Measurements from ENCODE around the gene ZNF33A.
"Not testable (repeated sequence)": the region's sequence is repeated elsewhere in the genome, so short reads cannot be mapped to it uniquely, and the experiment has no call there.

The ZNF33A gene

DNA sequence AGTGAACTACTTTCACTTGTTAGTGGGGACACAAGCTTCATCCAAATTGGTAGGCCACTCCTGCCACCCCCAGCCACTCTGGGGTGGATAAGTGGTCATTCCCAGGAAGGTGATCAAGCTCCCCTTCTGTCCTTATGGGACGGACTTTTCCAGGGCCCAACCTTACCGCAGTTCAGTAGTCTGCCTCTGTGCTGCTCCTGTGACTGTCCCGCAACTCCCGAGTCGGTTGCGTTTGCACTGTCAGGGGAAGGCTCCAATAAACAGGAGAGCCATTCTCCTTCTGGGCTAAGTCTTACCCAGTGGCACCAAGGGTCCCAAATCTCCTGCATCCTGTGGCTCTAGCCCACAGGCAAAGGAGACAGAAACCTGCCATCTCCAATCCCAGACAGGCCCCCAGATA, 7.4 kb upstream of the ZNF33A start:
- peaks cover 3% of the 10 kb centered on the region for H3K4me1 ChIP-seq (ENCODE audit: insufficient read depth, poor library complexity, severe bottlenecking)
- DNase-seq (ENCODE audit: low spot score) (no peak), ATAC-seq (ENCODE audit: low read depth) (no peak)
- H3K9me3 ChIP-seq (ENCODE audit: severe bottlenecking) = no peaks in the 10 kb centered on the region
- no peak overlapping the region for H3K27ac ChIP-seq (ENCODE audit: poor library complexity, severe bottlenecking)
- no peaks in the 10 kb centered on the region for H3K27me3 ChIP-seq (ENCODE audit: insufficient read depth, poor library complexity, severe bottlenecking)
- H3K4me3 ChIP-seq (ENCODE audit: severe bottlenecking) = no peak overlapping the region
- TF ChIP-seq, protein P1, sequence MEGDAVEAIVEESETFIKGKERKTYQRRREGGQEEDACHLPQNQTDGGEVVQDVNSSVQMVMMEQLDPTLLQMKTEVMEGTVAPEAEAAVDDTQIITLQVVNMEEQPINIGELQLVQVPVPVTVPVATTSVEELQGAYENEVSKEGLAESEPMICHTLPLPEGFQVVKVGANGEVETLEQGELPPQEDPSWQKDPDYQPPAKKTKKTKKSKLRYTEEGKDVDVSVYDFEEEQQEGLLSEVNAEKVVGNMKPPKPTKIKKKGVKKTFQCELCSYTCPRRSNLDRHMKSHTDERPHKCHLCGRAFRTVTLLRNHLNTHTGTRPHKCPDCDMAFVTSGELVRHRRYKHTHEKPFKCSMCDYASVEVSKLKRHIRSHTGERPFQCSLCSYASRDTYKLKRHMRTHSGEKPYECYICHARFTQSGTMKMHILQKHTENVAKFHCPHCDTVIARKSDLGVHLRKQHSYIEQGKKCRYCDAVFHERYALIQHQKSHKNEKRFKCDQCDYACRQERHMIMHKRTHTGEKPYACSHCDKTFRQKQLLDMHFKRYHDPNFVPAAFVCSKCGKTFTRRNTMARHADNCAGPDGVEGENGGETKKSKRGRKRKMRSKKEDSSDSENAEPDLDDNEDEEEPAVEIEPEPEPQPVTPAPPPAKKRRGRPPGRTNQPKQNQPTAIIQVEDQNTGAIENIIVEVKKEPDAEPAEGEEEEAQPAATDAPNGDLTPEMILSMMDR (IDR thresholded peaks at IDR 0.05; ENCODE audit: poor library complexity, severe bottlenecking) = no peak
- H3K36me3 ChIP-seq (ENCODE audit: low read depth) = no peaks in the 10 kb centered on the region

DNA sequence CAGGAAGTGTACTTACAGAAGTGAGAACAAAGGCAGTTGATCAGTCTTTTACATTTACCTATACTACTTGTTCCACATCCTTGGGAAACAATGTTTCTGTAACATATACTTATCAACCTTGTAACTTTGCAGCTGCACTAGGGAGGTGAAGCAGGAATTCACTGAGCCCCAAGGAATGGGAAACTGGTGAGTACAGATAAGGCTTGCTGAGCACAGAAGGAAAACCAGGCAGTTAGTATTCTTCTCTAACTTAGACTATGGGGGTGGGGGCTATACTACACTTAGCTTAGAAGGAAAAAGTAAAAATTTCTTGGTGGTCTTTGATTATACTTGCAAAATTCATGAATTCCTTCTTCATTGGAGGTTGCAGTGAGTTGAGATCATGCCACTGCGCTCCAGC, 6.9 kb upstream of the ZNF33A start:
- Histone ChIP-seq H3K4me3 (ENCODE audit: severe bottlenecking) (no peak overlapping the region), H3K27ac (ENCODE audit: poor library complexity, severe bottlenecking) (no peak overlapping the region), H3K27me3 (ENCODE audit: insufficient read depth, poor library complexity, severe bottlenecking) (no peaks in the 10 kb centered on the region), H3K36me3 (ENCODE audit: low read depth) (no peaks in the 10 kb centered on the region), H3K4me1 (ENCODE audit: insufficient read depth, poor library complexity, severe bottlenecking) (peaks cover 5% of the 10 kb centered on the region), H3K9me3 (ENCODE audit: severe bottlenecking) (no peaks in the 10 kb centered on the region)
- TF ChIP-seq, protein P1 (IDR thresholded peaks at IDR 0.05; ENCODE audit: poor library complexity, severe bottlenecking) = no peak
- ATAC-seq (ENCODE audit: low read depth) (no peak), DNase-seq (ENCODE audit: low spot score) (no peak)

DNA sequence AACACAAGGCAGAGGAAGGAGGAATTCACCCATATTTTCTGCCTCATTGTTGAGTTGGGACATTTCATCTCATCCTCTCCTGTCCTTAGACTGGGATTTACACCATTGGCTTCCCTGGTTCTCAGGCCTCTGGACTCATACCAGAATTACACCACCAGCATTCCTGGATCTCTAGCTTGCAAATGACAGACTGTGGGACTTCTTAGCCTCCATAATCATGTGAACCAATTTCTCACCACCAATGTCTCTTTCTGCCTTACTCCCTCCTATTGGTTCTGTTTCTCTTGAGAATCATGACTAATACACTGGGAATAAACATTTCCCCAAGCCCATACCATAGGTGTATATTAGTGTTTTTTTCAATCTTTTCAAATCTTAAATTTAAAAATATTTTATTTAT, 2.9 kb upstream of the ZNF33A start:
- H3K9me3 ChIP-seq (ENCODE audit: severe bottlenecking) = no peaks in the 10 kb centered on the region
- H3K27me3 ChIP-seq (ENCODE audit: insufficient read depth, poor library complexity, severe bottlenecking) = no peaks in the 10 kb centered on the region
- peak overlapping the region; percentile 7 for H3K27ac ChIP-seq (ENCODE audit: poor library complexity, severe bottlenecking)
- TF ChIP-seq, protein P1 (IDR thresholded peaks at IDR 0.05; ENCODE audit: poor library complexity, severe bottlenecking) = no peak
- H3K36me3 ChIP-seq (ENCODE audit: low read depth) = peaks cover 1% of the 10 kb centered on the region
- no peak overlapping the region for H3K4me3 ChIP-seq (ENCODE audit: severe bottlenecking)
- ATAC-seq (ENCODE audit: low read depth) (no peak), DNase-seq (ENCODE audit: low spot score) (no peak)
- peaks cover 9% of the 10 kb centered on the region for H3K4me1 ChIP-seq (ENCODE audit: insufficient read depth, poor library complexity, severe bottlenecking)

DNA sequence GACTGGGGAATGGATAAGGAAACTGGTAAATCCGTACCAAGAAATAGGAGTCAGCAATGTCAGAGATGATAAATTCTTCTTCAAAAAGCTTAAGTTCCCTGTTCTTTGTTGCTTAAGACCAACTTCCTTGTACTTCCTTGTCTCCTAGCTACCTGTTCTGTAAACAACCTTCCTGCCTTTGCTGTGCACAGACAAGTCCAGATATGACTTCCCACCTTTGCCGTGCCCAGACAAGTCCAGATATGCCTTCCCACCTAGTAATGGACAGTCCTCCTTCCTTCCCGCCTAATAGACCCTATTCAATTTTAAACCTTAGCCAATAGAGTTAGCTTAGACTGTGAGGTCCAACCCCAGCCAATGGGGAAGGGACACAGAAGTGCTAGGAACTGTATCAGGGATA, 2.5 kb upstream of the ZNF33A start:
- Histone ChIP-seq H3K36me3 (ENCODE audit: low read depth) (peaks cover 5% of the 10 kb centered on the region), H3K4me3 (ENCODE audit: severe bottlenecking) (no peak overlapping the region), H3K27me3 (ENCODE audit: insufficient read depth, poor library complexity, severe bottlenecking) (no peaks in the 10 kb centered on the region), H3K27ac (ENCODE audit: poor library complexity, severe bottlenecking) (peak overlapping the region; percentile 7), H3K9me3 (ENCODE audit: severe bottlenecking) (no peaks in the 10 kb centered on the region), H3K4me1 (ENCODE audit: insufficient read depth, poor library complexity, severe bottlenecking) (peaks cover 9% of the 10 kb centered on the region)
- DNase-seq (ENCODE audit: low spot score) (no peak), ATAC-seq (ENCODE audit: low read depth) (no peak)
- TF ChIP-seq, protein P1 (IDR thresholded peaks at IDR 0.05; ENCODE audit: poor library complexity, severe bottlenecking) = no peak

DNA sequence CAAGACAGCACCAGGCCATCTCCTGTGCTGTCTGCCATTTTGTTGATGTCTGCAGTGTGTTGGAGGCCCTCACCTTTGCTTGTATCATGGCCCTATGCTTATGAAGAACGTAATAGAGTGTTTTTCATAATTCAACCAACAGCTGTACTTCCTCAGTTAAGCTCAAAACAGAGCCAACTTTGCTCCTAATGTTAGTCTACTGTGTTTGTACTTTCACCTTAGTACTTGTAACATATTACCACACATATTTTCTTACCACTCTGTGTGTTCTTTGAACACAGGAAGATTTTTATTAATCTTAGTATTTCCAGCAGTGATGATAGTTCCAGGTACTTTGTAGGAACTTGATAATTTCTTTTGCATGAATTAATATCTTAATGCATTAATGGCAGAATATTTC, 5.9 kb downstream of the ZNF33A start:
- no peaks in the 10 kb centered on the region for H3K4me1 ChIP-seq (ENCODE audit: insufficient read depth, poor library complexity, severe bottlenecking)
- no peaks in the 10 kb centered on the region for H3K27me3 ChIP-seq (ENCODE audit: insufficient read depth, poor library complexity, severe bottlenecking)
- peaks cover 78% of the 10 kb centered on the region for H3K36me3 ChIP-seq (ENCODE audit: low read depth)
- TF ChIP-seq, protein P1 (IDR thresholded peaks at IDR 0.05; ENCODE audit: poor library complexity, severe bottlenecking) = no peak
- no peak overlapping the region for H3K27ac ChIP-seq (ENCODE audit: poor library complexity, severe bottlenecking)
- DNase-seq (ENCODE audit: low spot score) (no peak), ATAC-seq (ENCODE audit: low read depth) (no peak)
- H3K4me3 ChIP-seq (ENCODE audit: severe bottlenecking) = no peak overlapping the region
- no peaks in the 10 kb centered on the region for H3K9me3 ChIP-seq (ENCODE audit: severe bottlenecking)

DNA sequence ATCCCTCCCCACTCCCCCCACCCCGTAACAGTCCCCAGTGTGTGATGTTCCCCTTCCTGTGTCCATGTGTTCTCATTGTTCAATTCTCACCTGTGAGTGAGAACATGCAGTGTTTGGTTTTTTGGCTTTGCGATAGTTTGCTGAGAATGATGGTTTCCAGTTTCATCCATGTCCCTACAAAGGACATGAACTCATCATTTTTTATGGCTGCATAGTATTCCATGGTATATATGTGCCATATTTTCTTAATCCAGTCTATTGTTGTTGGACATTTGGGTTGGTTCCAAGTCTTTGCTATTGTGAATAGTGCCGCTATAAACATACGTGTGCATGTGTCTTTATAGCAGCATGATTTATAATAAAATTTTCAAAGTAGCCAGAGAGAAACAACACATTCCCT, 8.6 kb downstream of the ZNF33A start:
- peaks cover 80% of the 10 kb centered on the region for H3K36me3 ChIP-seq (ENCODE audit: low read depth)
- not testable (repeated sequence) for H3K4me3 ChIP-seq (ENCODE audit: severe bottlenecking); H3K9me3 ChIP-seq (ENCODE audit: severe bottlenecking); ATAC-seq (ENCODE audit: low read depth); H3K4me1 ChIP-seq (ENCODE audit: insufficient read depth, poor library complexity, severe bottlenecking); H3K27ac ChIP-seq (ENCODE audit: poor library complexity, severe bottlenecking); H3K27me3 ChIP-seq (ENCODE audit: insufficient read depth, poor library complexity, severe bottlenecking); DNase-seq (ENCODE audit: low spot score)

Measured in RWPE2 (cell line).